D721Med (cell line): ENCODE measurements around the gene ADGRL3.
"Not testable (repeated sequence)": the region's sequence is repeated elsewhere in the genome, so short reads cannot be mapped to it uniquely, and the experiment has no call there.

Source experiments
- DNase-seq: peaks from one replicate; pipeline ENCODE4 v3.0.0; 2011; ENCODE audit warnings: low spot score; ENCODE audit not compliant: insufficient read length
- FAIRE-seq: peaks from 2 replicates; lab custom pipeline; 2011; peaks lifted over from hg19 to GRCh38; lab: Jason Lieb, UNC
- TF ChIP-seq, protein P1 (sequence below): IDR thresholded peaks from 2 replicates; pipeline ENCODE4 v1.5.1; 2012; ENCODE audit warnings: mild to moderate bottlenecking, control low read depth; ENCODE audit not compliant: insufficient read depth; ENCODE audit errors: missing control alignments

ADGRL3 gene

DNA sequence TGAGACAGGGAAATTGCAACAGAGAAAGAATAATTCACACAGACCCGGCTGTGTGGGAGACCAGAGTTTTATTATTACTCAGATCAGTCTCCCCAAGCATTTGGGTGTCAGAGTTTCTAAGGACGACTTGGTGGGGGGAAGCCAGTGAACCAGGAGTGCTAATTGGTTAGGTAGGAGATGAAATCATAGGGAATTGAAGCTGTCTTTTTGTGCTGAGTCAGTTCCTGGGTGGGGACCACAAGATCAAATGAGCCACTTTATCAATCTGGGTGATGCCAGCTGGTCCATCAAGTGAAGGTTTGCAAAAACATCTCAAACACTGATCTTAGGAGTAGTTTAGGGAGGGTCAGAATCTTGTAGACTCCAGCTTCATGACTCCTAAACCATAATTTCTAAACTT is 560.7 kb downstream of the ADGRL3 start:
- FAIRE-seq: no peak
- TF ChIP-seq, protein P1, sequence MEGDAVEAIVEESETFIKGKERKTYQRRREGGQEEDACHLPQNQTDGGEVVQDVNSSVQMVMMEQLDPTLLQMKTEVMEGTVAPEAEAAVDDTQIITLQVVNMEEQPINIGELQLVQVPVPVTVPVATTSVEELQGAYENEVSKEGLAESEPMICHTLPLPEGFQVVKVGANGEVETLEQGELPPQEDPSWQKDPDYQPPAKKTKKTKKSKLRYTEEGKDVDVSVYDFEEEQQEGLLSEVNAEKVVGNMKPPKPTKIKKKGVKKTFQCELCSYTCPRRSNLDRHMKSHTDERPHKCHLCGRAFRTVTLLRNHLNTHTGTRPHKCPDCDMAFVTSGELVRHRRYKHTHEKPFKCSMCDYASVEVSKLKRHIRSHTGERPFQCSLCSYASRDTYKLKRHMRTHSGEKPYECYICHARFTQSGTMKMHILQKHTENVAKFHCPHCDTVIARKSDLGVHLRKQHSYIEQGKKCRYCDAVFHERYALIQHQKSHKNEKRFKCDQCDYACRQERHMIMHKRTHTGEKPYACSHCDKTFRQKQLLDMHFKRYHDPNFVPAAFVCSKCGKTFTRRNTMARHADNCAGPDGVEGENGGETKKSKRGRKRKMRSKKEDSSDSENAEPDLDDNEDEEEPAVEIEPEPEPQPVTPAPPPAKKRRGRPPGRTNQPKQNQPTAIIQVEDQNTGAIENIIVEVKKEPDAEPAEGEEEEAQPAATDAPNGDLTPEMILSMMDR: no peak

DNA sequence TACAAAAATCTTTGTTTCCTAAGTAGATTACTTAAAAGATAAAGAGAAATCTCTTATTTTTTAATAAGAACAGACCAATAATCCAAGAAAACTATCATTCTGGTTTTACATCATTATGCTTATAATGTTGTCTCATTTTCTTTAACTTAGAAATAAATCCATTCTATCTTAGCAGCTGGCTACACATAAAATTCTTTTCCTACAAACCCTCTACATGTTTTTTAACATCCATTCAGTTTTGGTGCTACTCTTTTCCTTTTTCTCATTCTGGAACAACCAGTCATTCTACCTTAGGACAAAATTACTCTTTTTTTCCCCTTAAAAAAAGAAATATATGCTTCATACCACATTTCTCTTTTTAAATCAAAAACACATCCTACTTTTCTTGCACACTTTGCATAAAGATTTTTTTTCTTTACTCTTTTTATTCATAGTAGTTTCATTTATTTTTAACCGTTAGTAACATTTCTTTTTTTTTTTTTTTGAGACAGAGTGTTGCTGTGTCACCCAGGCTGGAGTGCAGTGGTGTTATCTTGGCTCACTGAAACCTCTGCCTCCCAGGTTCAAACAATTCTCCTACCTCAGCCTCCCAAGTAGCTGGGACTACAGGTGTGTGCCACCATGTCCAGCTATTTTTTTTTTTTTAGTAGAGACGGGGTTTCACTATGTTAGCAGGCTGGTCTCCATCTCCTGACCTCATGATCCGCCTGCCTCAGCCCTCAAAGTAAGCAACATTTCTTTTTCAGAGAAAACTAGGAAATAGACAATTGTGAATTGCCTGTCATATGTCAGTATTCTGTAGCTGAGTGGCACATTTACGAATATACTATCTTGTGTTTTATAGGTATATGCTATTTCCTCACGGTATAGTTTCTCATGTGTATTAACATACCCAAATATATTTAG is 562.8 kb downstream of the ADGRL3 start:
- FAIRE-seq (no peak), DNase-seq (no peak)
- TF ChIP-seq, protein P1: no peak

More for the DNA sequence above, 560.7 kb downstream of the ADGRL3 start:
- no peak for DNase-seq

DNA sequence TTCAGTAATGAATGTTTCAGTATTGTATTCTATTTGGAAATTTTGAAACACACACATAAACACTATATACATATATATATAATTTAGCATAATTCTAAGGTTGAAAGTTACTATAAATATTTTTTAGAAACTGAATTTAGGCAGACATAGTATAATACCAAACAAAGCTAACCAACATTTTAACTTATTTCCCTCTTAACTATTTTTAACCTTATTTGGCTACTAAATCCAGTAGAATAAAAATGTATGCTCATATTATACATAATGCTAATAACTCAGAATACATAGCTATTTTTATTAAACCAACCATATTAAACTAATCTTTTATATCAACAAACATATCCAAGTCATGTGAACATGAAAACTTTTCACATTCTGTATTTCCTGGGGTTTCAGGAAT is 563.6 kb downstream of the ADGRL3 start:
- FAIRE-seq: no peak
- DNase-seq: no peak
- TF ChIP-seq, protein P1: no peak

DNA sequence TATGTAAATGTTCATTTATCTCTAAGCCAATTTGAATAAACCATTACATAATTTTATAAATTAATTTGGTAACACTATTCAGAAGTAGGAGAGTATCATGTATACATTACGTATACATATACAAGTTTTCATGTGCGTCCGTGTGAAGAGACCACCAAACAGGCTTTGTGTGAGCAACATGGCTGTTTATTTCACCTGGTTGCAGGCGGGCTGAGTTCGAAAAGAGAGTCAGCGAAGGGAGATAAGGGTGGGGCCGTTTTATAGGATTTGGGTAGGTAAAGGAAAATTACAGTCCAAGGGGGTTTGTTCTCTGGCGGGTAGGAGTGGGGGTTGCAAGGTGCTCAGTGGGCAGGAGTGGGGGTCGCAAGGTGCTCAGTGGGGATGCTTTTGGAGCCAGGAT is 564.0 kb downstream of the ADGRL3 start:
- not testable (repeated sequence) for FAIRE-seq, DNase-seq

DNA sequence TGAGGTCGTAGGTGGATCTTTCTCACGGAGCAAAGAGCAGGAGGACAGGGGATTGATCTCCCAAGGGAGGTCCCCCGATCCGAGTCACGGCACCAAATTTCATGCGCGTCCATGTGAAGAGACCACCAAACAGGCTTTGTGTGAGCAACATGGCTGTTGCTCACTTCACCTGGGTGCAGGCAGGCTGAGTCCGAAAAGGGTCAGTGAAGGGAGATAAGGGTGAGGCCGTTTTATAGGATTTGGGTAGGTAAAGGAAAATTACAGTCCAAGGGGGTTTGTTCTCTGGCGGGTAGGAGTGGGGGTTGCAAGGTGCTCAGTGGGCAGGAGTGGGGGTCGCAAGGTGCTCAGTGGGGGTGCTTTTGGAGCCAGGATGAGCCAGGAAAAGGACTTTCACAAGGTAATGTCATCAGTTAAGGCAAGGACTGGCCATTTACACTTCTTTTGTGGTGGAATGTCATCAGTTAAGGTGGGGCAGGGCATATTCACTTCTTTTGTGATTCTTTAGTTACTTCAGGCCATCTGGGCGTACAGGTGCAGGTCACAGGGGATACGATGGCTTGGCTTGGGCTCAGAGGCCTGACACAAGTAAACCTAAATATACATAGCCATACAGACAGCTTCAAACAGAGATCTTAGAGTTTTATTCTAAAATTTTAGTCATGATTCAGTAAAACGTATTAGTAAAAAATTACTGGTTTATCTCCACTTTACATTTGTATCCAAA is 569.5 kb downstream of the ADGRL3 start:
- FAIRE-seq, DNase-seq: not testable (repeated sequence)

DNA sequence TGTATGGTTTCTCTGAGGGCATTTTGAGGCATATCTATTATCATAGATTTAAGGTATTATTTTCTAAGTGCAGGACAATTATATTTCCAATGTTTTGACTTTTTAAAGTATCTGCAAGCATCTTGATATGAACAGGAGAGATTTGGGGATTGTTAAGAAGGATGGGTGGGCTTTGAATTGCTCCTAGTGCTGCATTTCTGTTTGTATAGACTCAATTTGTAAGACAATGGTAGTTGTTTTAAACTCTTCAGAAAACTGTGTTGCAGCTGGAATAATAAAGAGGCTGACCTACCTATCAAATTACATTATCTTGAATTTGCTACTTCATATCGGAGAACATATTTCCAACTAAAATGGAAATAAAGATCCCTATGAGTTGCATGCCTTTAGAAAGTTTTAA is 570.3 kb downstream of the ADGRL3 start:
- FAIRE-seq: no peak
- no peak for DNase-seq
- TF ChIP-seq, protein P1: no peak

DNA sequence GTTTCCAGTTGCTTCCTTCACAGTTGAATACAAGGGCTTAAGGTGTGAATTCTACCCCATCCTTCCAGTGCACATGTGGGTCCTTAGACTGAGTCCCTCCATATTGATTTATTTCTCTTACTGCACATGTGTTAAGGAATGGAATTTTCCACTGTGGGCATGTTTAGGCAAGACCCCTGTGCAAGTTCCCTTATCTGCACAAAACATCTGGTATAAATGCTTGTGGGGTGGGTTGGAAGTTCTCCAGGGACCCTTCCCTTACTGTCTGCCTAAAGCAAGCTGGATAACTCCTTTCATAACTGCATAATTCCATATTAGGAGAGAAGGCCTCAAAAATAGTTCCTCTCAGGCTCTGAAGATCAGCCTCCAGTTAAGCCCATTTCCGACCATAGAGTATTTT is 570.9 kb downstream of the ADGRL3 start:
- TF ChIP-seq, protein P1: no peak
- FAIRE-seq: no peak

DNA sequence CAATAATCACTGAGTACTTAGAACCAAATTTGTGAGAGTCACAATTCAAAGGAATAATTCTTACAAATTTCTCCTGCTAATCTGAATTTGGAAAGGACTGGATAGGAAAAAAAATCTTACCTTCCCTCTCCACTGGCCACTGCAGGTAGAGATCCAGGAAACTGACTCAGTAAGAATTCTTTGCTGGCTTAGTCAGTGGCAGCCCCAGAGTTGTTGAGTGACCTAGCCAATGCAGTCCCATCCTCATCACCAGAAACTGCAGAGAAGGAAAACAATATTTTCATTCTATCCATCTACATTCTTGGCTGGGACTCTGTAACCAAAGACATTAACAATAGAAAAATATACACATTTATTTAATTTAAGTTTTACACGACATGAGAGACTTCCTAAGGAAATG is 572.0 kb downstream of the ADGRL3 start:
- TF ChIP-seq, protein P1: no peak
- FAIRE-seq (no peak), DNase-seq (no peak)

More for the DNA sequence above, 570.9 kb downstream of the ADGRL3 start:
- no peak for DNase-seq
